Progenitor cell of endocrine pancreas (in vitro differentiated cells): Measurements from ENCODE around the gene SEMA3A. TPM values are rescaled to one million over a fixed set of nuclear protein-coding genes. Genes with fewer than 3 reads are reported as not detected.

Experiments
- DNase-seq: peaks from one replicate; pipeline ENCODE4 v3.0.0; 2021; ENCODE audit warnings: low spot score; ENCODE audit not compliant: unreplicated experiment
- H3K27ac Mint-ChIP-seq: 2 replicates; pipeline ENCODE4 v1.8.0; 2021; ENCODE audit warnings: mild to moderate bottlenecking, moderate library complexity, mixed read lengths
- H3K27me3 Mint-ChIP-seq: 2 replicates; pipeline ENCODE4 v1.8.0; 2021; ENCODE audit warnings: mixed read lengths
- H3K36me3 Mint-ChIP-seq: 2 replicates; pipeline ENCODE4 v1.8.0; 2022; ENCODE audit warnings: mixed read lengths; ENCODE audit not compliant: insufficient read depth
- H3K4me1 Mint-ChIP-seq: 2 replicates; pipeline ENCODE4 v1.8.0; 2021; ENCODE audit warnings: low read depth, mixed read lengths
- H3K4me3 Mint-ChIP-seq: 2 replicates; pipeline ENCODE4 v1.8.0; 2021; ENCODE audit warnings: low read depth, mild to moderate bottlenecking, moderate library complexity, mixed read lengths
- H3K9me3 Mint-ChIP-seq: 2 replicates; pipeline ENCODE4 v1.8.0; 2021; ENCODE audit warnings: low read depth, mixed read lengths
- total RNA-seq: library from RNA; stranded (reverse); gene quantifications from 2 replicates; pipeline ENCODE4 v1.2.1, GENCODE V29; 2021
- TF ChIP-seq, protein P1 (sequence below): fragments of 200-600 bp; sonication (generic); IDR thresholded peaks from one replicate; pipeline ENCODE4 v1.5.0; 2021; ENCODE audit warnings: antibody characterized with exemption, mild to moderate bottlenecking; ENCODE audit not compliant: unreplicated experiment

SEMA3A gene
- total RNA-seq, 1 donor from 2014 or later, result 12.4 TPM

DNA sequence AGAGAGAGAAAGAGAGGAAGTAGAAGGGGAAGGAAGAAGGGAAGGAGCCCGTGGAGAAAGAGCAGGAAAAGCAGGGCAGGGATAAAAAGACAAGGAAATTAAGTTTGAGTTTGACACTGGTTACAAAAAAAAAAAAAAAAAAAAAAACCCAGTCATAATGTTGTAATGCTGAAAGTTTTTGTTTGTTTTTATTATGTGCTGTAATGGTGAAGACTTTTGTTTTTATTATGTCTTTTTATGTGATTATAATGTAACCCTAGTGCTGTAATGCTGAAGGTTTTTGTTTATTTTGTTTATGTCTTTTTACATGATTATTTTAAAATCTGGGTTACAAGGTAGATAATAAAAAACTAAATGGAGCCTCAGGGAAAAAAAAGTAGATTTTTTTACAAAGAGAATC, 184.8 kb downstream of the SEMA3A start:
- H3K27ac Mint-ChIP-seq, result no peak overlapping the region
- H3K4me3 Mint-ChIP-seq, result no peak overlapping the region
- TF ChIP-seq, protein P1, sequence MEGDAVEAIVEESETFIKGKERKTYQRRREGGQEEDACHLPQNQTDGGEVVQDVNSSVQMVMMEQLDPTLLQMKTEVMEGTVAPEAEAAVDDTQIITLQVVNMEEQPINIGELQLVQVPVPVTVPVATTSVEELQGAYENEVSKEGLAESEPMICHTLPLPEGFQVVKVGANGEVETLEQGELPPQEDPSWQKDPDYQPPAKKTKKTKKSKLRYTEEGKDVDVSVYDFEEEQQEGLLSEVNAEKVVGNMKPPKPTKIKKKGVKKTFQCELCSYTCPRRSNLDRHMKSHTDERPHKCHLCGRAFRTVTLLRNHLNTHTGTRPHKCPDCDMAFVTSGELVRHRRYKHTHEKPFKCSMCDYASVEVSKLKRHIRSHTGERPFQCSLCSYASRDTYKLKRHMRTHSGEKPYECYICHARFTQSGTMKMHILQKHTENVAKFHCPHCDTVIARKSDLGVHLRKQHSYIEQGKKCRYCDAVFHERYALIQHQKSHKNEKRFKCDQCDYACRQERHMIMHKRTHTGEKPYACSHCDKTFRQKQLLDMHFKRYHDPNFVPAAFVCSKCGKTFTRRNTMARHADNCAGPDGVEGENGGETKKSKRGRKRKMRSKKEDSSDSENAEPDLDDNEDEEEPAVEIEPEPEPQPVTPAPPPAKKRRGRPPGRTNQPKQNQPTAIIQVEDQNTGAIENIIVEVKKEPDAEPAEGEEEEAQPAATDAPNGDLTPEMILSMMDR, result no peak
- no peaks in the 10 kb centered on the region for H3K9me3 Mint-ChIP-seq
- H3K27me3 Mint-ChIP-seq, result no peaks in the 10 kb centered on the region
- H3K4me1 Mint-ChIP-seq, result peaks cover 2% of the 10 kb centered on the region
- DNase-seq, result no peak
- H3K36me3 Mint-ChIP-seq, result peaks cover 4% of the 10 kb centered on the region

DNA sequence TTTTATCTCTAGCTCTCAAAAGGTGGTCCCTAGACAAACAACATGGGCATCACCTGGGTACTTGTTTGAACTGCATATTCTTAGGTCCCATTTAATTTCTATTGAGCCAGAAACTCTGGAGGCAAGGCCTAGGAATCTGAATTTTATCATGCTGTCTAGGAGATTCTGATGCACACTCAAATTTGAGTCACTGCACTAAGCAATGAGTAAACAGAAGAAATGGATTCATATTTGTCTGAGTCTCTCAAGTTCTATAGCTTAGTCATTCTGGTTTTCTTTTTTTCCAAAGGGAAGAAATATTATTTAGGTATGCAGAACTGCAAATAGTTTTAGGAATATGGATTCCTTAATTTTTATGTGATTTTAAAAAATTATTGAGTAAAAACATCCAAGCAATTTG, 185.5 kb downstream of the SEMA3A start:
- no peaks in the 10 kb centered on the region for H3K9me3 Mint-ChIP-seq
- H3K36me3 Mint-ChIP-seq, result peaks cover 4% of the 10 kb centered on the region
- H3K4me1 Mint-ChIP-seq, result peaks cover 5% of the 10 kb centered on the region
- H3K27ac Mint-ChIP-seq, result no peak overlapping the region
- no peak overlapping the region for H3K4me3 Mint-ChIP-seq
- TF ChIP-seq, protein P1, result no peak
- no peaks in the 10 kb centered on the region for H3K27me3 Mint-ChIP-seq
- DNase-seq, result no peak

DNA sequence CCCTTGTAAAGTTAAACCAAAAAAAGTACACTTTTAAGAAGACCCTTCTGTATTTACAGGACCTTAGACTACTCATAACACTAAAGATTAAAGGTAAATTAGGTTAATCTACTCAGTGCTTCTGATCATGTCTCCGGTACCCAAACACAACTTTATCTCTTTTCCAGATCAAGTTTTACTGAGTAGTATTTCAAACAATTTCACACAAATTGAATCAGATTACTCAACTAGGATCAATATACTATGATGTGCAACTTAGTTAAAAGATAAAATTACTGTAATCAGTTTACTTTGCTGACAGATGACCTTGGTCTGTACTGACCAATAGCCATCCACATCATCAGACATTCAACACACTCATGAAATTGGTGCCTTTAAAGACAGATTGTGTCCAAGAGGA, 191.4 kb downstream of the SEMA3A start:
- Mint-ChIP-seq H3K36me3 (peaks cover 4% of the 10 kb centered on the region), H3K27ac (no peak overlapping the region), H3K4me1 (peaks cover 13% of the 10 kb centered on the region), H3K4me3 (no peak overlapping the region), H3K27me3 (no peaks in the 10 kb centered on the region), H3K9me3 (no peaks in the 10 kb centered on the region)
- TF ChIP-seq, protein P1, result no peak
- DNase-seq, result no peak

DNA sequence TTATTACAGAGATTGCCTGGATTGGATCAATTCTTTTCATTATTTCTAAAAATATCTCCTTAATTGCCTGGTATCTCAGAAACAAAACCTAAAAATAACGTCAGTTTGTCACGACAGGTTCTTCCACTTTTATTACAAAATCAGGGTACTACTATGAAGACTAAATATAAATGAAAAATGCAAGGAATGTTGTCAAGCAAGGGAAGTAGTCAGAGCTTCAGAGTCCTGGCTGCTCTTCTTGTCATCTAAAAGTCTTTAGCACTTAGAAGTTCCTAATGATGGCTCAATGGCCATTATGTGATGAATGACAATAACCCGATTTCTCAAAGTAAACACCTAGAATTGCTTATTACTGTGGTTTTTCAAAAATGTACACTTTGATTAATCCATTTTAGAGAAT, 192.2 kb downstream of the SEMA3A start:
- TF ChIP-seq, protein P1, result no peak
- Mint-ChIP-seq H3K9me3 (no peaks in the 10 kb centered on the region), H3K27me3 (no peaks in the 10 kb centered on the region), H3K36me3 (peaks cover 4% of the 10 kb centered on the region), H3K4me1 (peaks cover 13% of the 10 kb centered on the region), H3K4me3 (no peak overlapping the region), H3K27ac (no peak overlapping the region)
- no peak for DNase-seq

DNA sequence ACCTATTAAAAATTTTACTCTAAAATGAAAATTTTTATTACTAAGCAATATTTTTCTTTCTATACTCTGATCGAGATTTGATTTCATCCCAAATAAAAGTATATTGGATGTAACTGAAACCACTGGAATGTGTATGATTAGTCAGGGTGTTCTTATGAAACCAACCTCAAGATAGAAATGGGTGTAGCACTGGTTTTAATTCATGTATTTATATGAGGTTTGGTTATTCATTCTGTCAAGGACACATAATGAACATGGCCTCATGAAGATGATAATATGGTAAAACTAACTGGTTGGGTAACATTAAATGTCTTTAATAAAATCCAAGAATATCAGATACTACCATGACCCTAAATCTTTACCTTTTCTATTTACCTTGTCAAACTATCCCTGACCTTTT, 197.7 kb downstream of the SEMA3A start:
- H3K36me3 Mint-ChIP-seq, result peaks cover 6% of the 10 kb centered on the region
- H3K4me1 Mint-ChIP-seq, result no peaks in the 10 kb centered on the region
- H3K27ac Mint-ChIP-seq, result no peak overlapping the region
- TF ChIP-seq, protein P1, result no peak
- H3K27me3 Mint-ChIP-seq, result no peaks in the 10 kb centered on the region
- H3K9me3 Mint-ChIP-seq, result no peaks in the 10 kb centered on the region
- H3K4me3 Mint-ChIP-seq, result no peak overlapping the region
- no peak for DNase-seq
